GM19238 (cell line): ENCODE data around the gene TLK2.
A peak's percentile ranks its signal among the peaks of the same experiment; 100 is the strongest.

Experiments used
- DNase-seq: peaks from one replicate; pipeline ENCODE4 v3.0.0; 2011; ENCODE audit warnings: low spot score; ENCODE audit not compliant: insufficient read length

The TLK2 gene

GRCh38 chr17:62627219-62627903 lies 148.7 kb downstream of the TLK2 start, which contains the start of gene MRC2:
MRC2 (plus strand) TSS chr17:62627670; CDS start chr17:62627803, 133 bp downstream.
- DNase-seq: peak; percentile 21

- DNase-seq: no peak
Measured at GRCh38 chr17:62627904-62628633, 149.4 kb downstream of the TLK2 start.

- no peak for DNase-seq
Measured at GRCh38 chr17:62628831-62629555, 150.4 kb downstream of the TLK2 start.

GRCh38 chr17:62629556-62630364 lies 151.1 kb downstream of the TLK2 start:
- no peak for DNase-seq

GRCh38 chr17:62630365-62631085 lies 151.9 kb downstream of the TLK2 start:
- DNase-seq: no peak

- DNase-seq: no peak
Measured at GRCh38 chr17:62631086-62631935, 152.7 kb downstream of the TLK2 start.

- DNase-seq: no peak
Measured at GRCh38 chr17:62631936-62632924, 153.6 kb downstream of the TLK2 start.

GRCh38 chr17:62637809-62638208 lies 159.2 kb downstream of the TLK2 start:
- DNase-seq: no peak

GRCh38 chr17:62641153-62641552 lies 162.5 kb downstream of the TLK2 start:
- no peak for DNase-seq

GRCh38 chr17:62641951-62642350 lies 163.3 kb downstream of the TLK2 start:
- DNase-seq: no peak

GRCh38 chr17:62643496-62643895 lies 164.9 kb downstream of the TLK2 start:
- no peak for DNase-seq

- DNase-seq: no peak
Measured at GRCh38 chr17:62644487-62645173, 166.0 kb downstream of the TLK2 start.

GRCh38 chr17:62648251-62648955 lies 169.8 kb downstream of the TLK2 start:
- DNase-seq: no peak

- DNase-seq: no peak
Measured at GRCh38 chr17:62648956-62649294, 170.3 kb downstream of the TLK2 start.

- DNase-seq: no peak
Measured at GRCh38 chr17:62649570-62649969, 170.9 kb downstream of the TLK2 start.

GRCh38 chr17:62650587-62650986 lies 172.0 kb downstream of the TLK2 start:
- no peak for DNase-seq

- DNase-seq: no peak
Measured at GRCh38 chr17:62652251-62653001, 173.8 kb downstream of the TLK2 start.
